NCI-H187 treated with DMSO at 0.1 percent for 48 hours (cell line): Measurements from ENCODE around the gene SMCHD1.

Experiments
- DNase-seq: peaks from one replicate; lab custom pipeline; 2025; lab: John Stamatoyannopoulos, UW

SMCHD1 gene

GRCh38 chr18:2853173-2853925 is 197.8 kb downstream of the SMCHD1 start:
- no peak for DNase-seq

GRCh38 chr18:2853926-2854664 is 198.6 kb downstream of the SMCHD1 start:
- no peak for DNase-seq
